ENCODE measurements around the gene BEAN1.

The BEAN1 gene

GRCh38 chr16:66427036-66427860, at the start of gene BEAN1:
Gene BEAN1, plus strand, starts transcription at chr16:66427295. Its CDS starts 10,382 bp downstream, at chr16:66437677.
- DNase-seq (ENCODE audit: low spot score): no peak

GRCh38 chr16:66377324-66377723, 49.8 kb upstream of the BEAN1 start:
- DNase-seq (ENCODE audit: low spot score): no peak

GRCh38 chr16:66378741-66379570, 48.1 kb upstream of the BEAN1 start:
- DNase-seq (ENCODE audit: low spot score): no peak

GRCh38 chr16:66379571-66379941, 47.5 kb upstream of the BEAN1 start:
- DNase-seq (ENCODE audit: low spot score): no peak

GRCh38 chr16:66380421-66380820, 46.7 kb upstream of the BEAN1 start:
- DNase-seq (ENCODE audit: low spot score): no peak

GRCh38 chr16:66381585-66382170, 45.4 kb upstream of the BEAN1 start:
- DNase-seq (ENCODE audit: low spot score): no peak

- DNase-seq (ENCODE audit: low spot score): no peak
Measured at GRCh38 chr16:66382171-66382965, 44.7 kb upstream of the BEAN1 start.

GRCh38 chr16:66382966-66383299, 44.2 kb upstream of the BEAN1 start:
- DNase-seq (ENCODE audit: low spot score): no peak

- DNase-seq (ENCODE audit: low spot score): no peak
Measured at GRCh38 chr16:66383551-66383950, 43.5 kb upstream of the BEAN1 start.

- DNase-seq (ENCODE audit: low spot score): no peak
Measured at GRCh38 chr16:66385415-66385814, 41.7 kb upstream of the BEAN1 start.

GRCh38 chr16:66386629-66387622, 40.2 kb upstream of the BEAN1 start:
- no peak for DNase-seq (ENCODE audit: low spot score)

- DNase-seq (ENCODE audit: low spot score): no peak
Measured at GRCh38 chr16:66387817-66388332, 39.2 kb upstream of the BEAN1 start.

GRCh38 chr16:66388350-66389139, 38.5 kb upstream of the BEAN1 start:
- no peak for DNase-seq (ENCODE audit: low spot score)

- DNase-seq (ENCODE audit: low spot score): no peak
Measured at GRCh38 chr16:66389256-66390176, 37.6 kb upstream of the BEAN1 start.

GRCh38 chr16:66390346-66391108, 36.6 kb upstream of the BEAN1 start:
- no peak for DNase-seq (ENCODE audit: low spot score)

GRCh38 chr16:66391726-66392670, 35.1 kb upstream of the BEAN1 start:
- no peak for DNase-seq (ENCODE audit: low spot score)
